Fibroblast of lung (primary cell): ENCODE measurements around the gene SMPDL3B. TPM values are rescaled to one million over a fixed set of nuclear protein-coding genes. Genes with fewer than 3 reads are reported as not detected.

Experiments used
- DNase-seq, 2 donors: peaks; one replicate each; pipeline versions ENCODE4 v3.0.0 to v3.0.0-alpha.2; 2010; ENCODE audit warnings: low read depth in 2 of 2
- H2AFZ ChIP-seq: 2 replicates; pipeline ENCODE4 v1.5.1; 2012; ENCODE audit warnings: low read length, control low read depth, inconsistent platforms
- H3K27ac ChIP-seq: 2 replicates; pipeline ENCODE4 v1.5.1; 2011; ENCODE audit warnings: low read length, control low read depth; ENCODE audit not compliant: insufficient read depth
- H3K27me3 ChIP-seq: 2 replicates; pipeline ENCODE4 v1.5.1; 2011; ENCODE audit warnings: mild to moderate bottlenecking, low read length; ENCODE audit not compliant: control insufficient read depth, insufficient read depth
- H3K36me3 ChIP-seq: 2 replicates; pipeline ENCODE4 v1.5.1; 2011; ENCODE audit warnings: low read length; ENCODE audit not compliant: control insufficient read depth, insufficient read depth
- H3K4me1 ChIP-seq: 2 replicates; pipeline ENCODE4 v1.5.1; 2011; ENCODE audit warnings: low read length; ENCODE audit not compliant: control insufficient read depth, insufficient read depth; ENCODE audit errors: extremely low read depth
- H3K4me2 ChIP-seq: 2 replicates; pipeline ENCODE4 v1.5.1; 2011; ENCODE audit warnings: low read length, control low read depth; ENCODE audit not compliant: insufficient read depth; ENCODE audit errors: extremely low read depth
- H3K4me3 ChIP-seq, 4 experiments: fragments of 200-600 bp in 1 of 4; sonication (generic) in 1 of 4; replicated peaks in 1 of 4; 2 replicates each; pipeline ENCODE4 v1.5.1; 2011 to 2016; ENCODE audit warnings: low read length in 4 of 4, low read depth in 3 of 4, mild to moderate bottlenecking in 3 of 4, control low read depth in 2 of 4, inconsistent platforms in 1 of 4, mixed read lengths in 1 of 4; ENCODE audit not compliant: insufficient read depth in 1 of 4; ENCODE audit errors: control extremely low read depth in 1 of 4
- H3K79me2 ChIP-seq: 2 replicates; pipeline ENCODE4 v1.5.1; 2012; ENCODE audit warnings: mild to moderate bottlenecking, low read length, inconsistent platforms; ENCODE audit not compliant: control insufficient read depth, insufficient read depth
- H3K9ac ChIP-seq: 2 replicates; pipeline ENCODE4 v1.5.1; 2011; ENCODE audit warnings: mild to moderate bottlenecking, low read length, control low read depth; ENCODE audit not compliant: insufficient read depth
- H3K9me3 ChIP-seq: 2 replicates; pipeline ENCODE4 v1.5.1; 2012; ENCODE audit warnings: low read depth, low read length; ENCODE audit not compliant: control insufficient read depth, insufficient read depth
- H4K20me1 ChIP-seq: 2 replicates; pipeline ENCODE4 v1.5.1; 2011; ENCODE audit warnings: low read length; ENCODE audit not compliant: control insufficient read depth, insufficient read depth; ENCODE audit errors: extremely low read depth
- CTCF ChIP-seq, 2 donors: IDR thresholded peaks in 1 of 2; conservative IDR thresholded peaks in 1 of 2; 1 replicate in 1 of 2; 2 replicates in 1 of 2; pipeline ENCODE4 v1.5.1; 2011 to 2012; ENCODE audit warnings: low read length in 2 of 2, control low read depth in 1 of 2, inconsistent platforms in 1 of 2, low read depth in 1 of 2, mild to moderate bottlenecking in 1 of 2
- EZH2 ChIP-seq: IDR thresholded peaks from 2 replicates; pipeline ENCODE4 v1.5.1; 2012; ENCODE audit warnings: low read length, control low read depth, mild to moderate bottlenecking; ENCODE audit errors: missing control alignments
- polyA minus RNA-seq: library from RNA; depleted of rRNA, polyadenylated mRNA; stranded (reverse); fragments of >200 nt; gene quantifications from 2 replicates; pipeline ENCODE4 v1.2.3, GENCODE V29; 2011; ENCODE audit warnings: low replicate concordance
- polyA plus RNA-seq, 2 donors: library from polyadenylated mRNA; depleted of rRNA in 1 of 2; stranded (reverse) in 1 of 2; unstranded in 1 of 2; fragments of >200 nt; gene quantifications; 2 replicates each; pipeline ENCODE4 v1.2.1, GENCODE V29; 2011 to 2012; ENCODE audit warnings: missing spikeins in 1 of 2
- total RNA-seq: library from RNA; depleted of rRNA; stranded (reverse); fragments of >200 nt; gene quantifications from 2 replicates; pipeline ENCODE4 v1.2.1, GENCODE V29; 2014

Gene SMPDL3B, protein sequence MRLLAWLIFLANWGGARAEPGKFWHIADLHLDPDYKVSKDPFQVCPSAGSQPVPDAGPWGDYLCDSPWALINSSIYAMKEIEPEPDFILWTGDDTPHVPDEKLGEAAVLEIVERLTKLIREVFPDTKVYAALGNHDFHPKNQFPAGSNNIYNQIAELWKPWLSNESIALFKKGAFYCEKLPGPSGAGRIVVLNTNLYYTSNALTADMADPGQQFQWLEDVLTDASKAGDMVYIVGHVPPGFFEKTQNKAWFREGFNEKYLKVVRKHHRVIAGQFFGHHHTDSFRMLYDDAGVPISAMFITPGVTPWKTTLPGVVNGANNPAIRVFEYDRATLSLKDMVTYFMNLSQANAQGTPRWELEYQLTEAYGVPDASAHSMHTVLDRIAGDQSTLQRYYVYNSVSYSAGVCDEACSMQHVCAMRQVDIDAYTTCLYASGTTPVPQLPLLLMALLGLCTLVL
- total RNA-seq = 0.17 and 0.26 TPM in 2 replicates
- not detected in 2 replicates for polyA plus RNA-seq
- polyA plus RNA-seq (2012) = not detected in 2 replicates
- not detected in 2 replicates for polyA minus RNA-seq

GRCh38 chr1:27934818-27935549, at the start of gene SMPDL3B:
TSS of gene SMPDL3B (plus strand) at chr1:27935000. CDS start at chr1:27935184, 184 bp downstream.
- H3K36me3 ChIP-seq = no peaks in the 10 kb centered on the region
- H3K4me2 ChIP-seq = peak within 1 kb of the TSS; percentile 23
- H3K9me3 ChIP-seq = no peaks in the 10 kb centered on the region
- no peak for TF ChIP-seq EZH2
- TF ChIP-seq CTCF (conservative IDR thresholded peaks at IDR 0.05 in 1 of 2, IDR thresholded peaks at IDR 0.05 in 1 of 2; ENCODE audit: low read depth in 1 of 2, low read length in 2 of 2) = no peak
- no peak within 1 kb of the TSS for H3K9ac ChIP-seq
- no peaks in the 10 kb centered on the region for H3K79me2 ChIP-seq
- no peaks in the 10 kb centered on the region for H4K20me1 ChIP-seq
- DNase-seq = peak in 1 of 2 donors; percentile 19
- no peaks in the 10 kb centered on the region for H3K4me1 ChIP-seq
- no peak within 1 kb of the TSS for H3K27ac ChIP-seq
- H3K4me3 ChIP-seq = no peak within 1 kb of the TSS
- H2AFZ ChIP-seq = peak within 1 kb of the TSS; percentile 16
- peaks cover 13% of the 10 kb centered on the region for H3K27me3 ChIP-seq

GRCh38 chr1:27885114-27885528, 49.7 kb upstream of the SMPDL3B start:
- Histone ChIP-seq H3K27ac (no peak overlapping the region), H2AFZ (no peak overlapping the region), H3K9me3 (no peaks in the 10 kb centered on the region), H3K36me3 (no peaks in the 10 kb centered on the region), H3K27me3 (no peaks in the 10 kb centered on the region), H3K4me3 (no peak overlapping the region), H3K4me1 (no peaks in the 10 kb centered on the region), H3K4me2 (no peak overlapping the region), H3K79me2 (no peaks in the 10 kb centered on the region), H4K20me1 (no peaks in the 10 kb centered on the region), H3K9ac (no peak overlapping the region)
- TF ChIP-seq EZH2 = no peak
- TF ChIP-seq CTCF (conservative IDR thresholded peaks at IDR 0.05 in 1 of 2, IDR thresholded peaks at IDR 0.05 in 1 of 2; ENCODE audit: low read depth in 1 of 2, low read length in 2 of 2) = no peak
- DNase-seq = no peak

DNA sequence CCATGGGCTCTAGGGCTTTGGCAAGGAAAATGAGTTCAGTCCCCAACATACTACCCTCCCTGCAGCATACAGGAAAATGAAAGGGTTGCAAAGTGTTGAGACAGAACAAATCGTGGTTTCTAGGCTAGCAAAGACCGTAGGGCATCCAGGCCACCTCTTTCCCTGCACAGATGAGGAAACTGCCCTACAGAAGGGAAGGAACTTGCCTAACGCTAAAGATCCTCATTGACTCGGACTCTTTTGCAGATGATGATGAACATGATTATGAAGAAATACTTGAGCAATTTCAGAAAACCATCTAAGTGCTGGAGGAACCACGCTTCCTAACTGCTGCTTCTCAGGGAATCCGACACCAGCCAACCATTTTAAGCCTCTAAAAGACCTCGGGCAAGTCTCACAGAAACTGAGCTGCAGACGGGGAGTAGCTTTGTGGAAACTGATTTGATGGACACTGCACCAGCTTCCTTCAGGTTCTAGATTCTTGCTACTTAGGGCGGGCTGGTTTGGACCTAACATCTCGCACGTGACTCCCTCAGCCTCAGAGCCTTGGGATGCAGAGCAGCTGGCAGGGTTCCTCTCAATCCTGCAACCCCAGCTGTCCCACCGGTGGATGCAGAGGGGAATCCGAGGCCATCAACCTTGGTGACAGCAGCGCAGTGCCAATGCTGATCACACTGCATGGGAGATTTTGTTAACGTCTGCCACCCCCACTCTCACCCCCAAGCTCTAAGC, 49.0 kb upstream of the SMPDL3B start:
- no peak for DNase-seq
- Histone ChIP-seq H4K20me1 (no peaks in the 10 kb centered on the region), H2AFZ (no peak overlapping the region), H3K4me1 (no peaks in the 10 kb centered on the region), H3K9ac (no peak overlapping the region), H3K27me3 (no peaks in the 10 kb centered on the region), H3K9me3 (no peaks in the 10 kb centered on the region), H3K27ac (no peak overlapping the region), H3K36me3 (no peaks in the 10 kb centered on the region), H3K4me2 (no peak overlapping the region), H3K79me2 (no peaks in the 10 kb centered on the region), H3K4me3 (no peak overlapping the region)
- TF ChIP-seq EZH2 (no peak), CTCF (conservative IDR thresholded peaks at IDR 0.05 in 1 of 2, IDR thresholded peaks at IDR 0.05 in 1 of 2; ENCODE audit: low read depth in 1 of 2, low read length in 2 of 2) (no peak)
